Measurements from ENCODE around the gene ALDOC. TPM values are rescaled to one million over a fixed set of nuclear protein-coding genes. Genes with fewer than 3 reads are reported as not detected.

The ALDOC gene
- total and polyA plus RNA-seq, 2 experiments from 2014 or later, result 18.4 to 47.3 TPM

DNA sequence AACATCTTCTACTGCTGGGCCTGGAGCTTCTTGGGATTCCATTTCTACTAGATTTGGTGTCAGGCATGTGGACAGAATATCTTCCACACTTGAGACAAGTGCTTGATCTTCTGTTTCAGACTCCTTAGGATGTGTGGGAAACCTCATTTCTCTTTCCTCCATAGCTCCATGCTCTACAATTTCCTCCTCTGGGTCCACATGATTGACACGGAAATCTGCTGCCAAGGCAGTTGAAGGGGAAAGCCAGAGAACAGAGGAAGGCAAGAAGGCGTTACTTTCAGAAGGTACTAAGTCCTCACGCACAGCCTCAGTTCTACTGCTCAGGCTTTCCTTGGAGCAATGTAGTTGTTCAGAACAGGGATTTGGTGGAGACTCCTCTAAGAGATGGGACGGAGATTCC lies 15.6 kb upstream of the ALDOC start:
- Histone ChIP-seq H3K4me1 (ENCODE audit: insufficient read depth) (no peaks in the 10 kb centered on the region), H3K36me3 (ENCODE audit: low read depth) (0 out of 2 replicates have a peak, but pooled peaks cover 8% of the 10 kb centered on the region), H4K20me1 (ENCODE audit: insufficient read depth) (no peaks in the 10 kb centered on the region), H3K27ac (no peak overlapping the region), H3K9ac (no peak overlapping the region), H3F3A (ENCODE audit: insufficient read depth) (no peaks in the 10 kb centered on the region), H3K4me3 (no peak overlapping the region), H3K9me3 (ENCODE audit: low read depth) (no peaks in the 10 kb centered on the region), H3K27me3 (replicated peaks; ENCODE audit: insufficient read depth) (no peaks in the 10 kb centered on the region), H2AFZ (no peak overlapping the region), H3K4me2 (ENCODE audit: unreplicated experiment) (no peak overlapping the region), H3K79me2 (ENCODE audit: insufficient read depth) (peaks cover 24% of the 10 kb centered on the region), H3K9me2 (ENCODE audit: insufficient read depth) (no peaks in the 10 kb centered on the region)
- in situ Hi-C loops (cut with MboI), result no loop called here
- DNase-seq, result no peak
- WGBS, 2 experiments (ENCODE audit: low coverage in 1 of 2, low lambda C conversion rate in 2 of 2, missing lambda C conversion rate in 2 of 2), result 99 to 100% methylated on average over 4 of the region's 4 CpGs
- TF ChIP-seq EZH2 (IDR thresholded peaks at IDR 0.05; ENCODE audit: insufficient read depth, poor library complexity, severe bottlenecking) (no peak), EZH2phosphoT487 (IDR thresholded peaks at IDR 0.05; ENCODE audit: insufficient read depth, low read depth) (no peak)

DNA sequence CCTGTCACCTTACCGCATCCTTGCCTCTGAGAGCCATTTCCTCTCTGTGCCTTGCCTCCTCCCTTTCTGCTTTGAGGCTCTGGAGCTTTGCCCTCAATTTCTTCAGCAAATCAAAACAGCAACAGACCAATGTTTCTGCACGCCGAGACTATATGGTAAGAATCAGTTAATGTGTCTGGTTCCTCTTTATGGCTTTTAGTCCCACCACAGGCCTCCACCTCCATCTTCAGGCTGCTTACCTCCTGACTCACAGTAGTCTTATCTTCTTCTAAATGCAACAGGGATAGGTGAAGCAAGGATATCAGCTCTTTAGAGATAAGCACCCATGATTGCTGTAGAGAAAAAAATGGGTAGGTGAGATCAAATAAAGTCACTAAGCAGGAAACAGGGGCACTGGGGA lies 9.2 kb upstream of the ALDOC start:
- DNase-seq, result no peak
- Histone ChIP-seq H3K4me1 (ENCODE audit: insufficient read depth) (no peaks in the 10 kb centered on the region), H3K27me3 (replicated peaks; ENCODE audit: insufficient read depth) (no peaks in the 10 kb centered on the region), H3K79me2 (ENCODE audit: insufficient read depth) (no peaks in the 10 kb centered on the region), H3K36me3 (ENCODE audit: low read depth) (0 out of 2 replicates have a peak, but pooled peaks cover 13% of the 10 kb centered on the region), H3K9me3 (ENCODE audit: low read depth) (no peaks in the 10 kb centered on the region), H3K9me2 (ENCODE audit: insufficient read depth) (no peaks in the 10 kb centered on the region), H2AFZ (no peak overlapping the region), H3F3A (ENCODE audit: insufficient read depth) (no peaks in the 10 kb centered on the region), H3K4me3 (no peak overlapping the region), H3K9ac (no peak overlapping the region), H3K4me2 (ENCODE audit: unreplicated experiment) (no peak overlapping the region), H4K20me1 (ENCODE audit: insufficient read depth) (no peaks in the 10 kb centered on the region), H3K27ac (no peak overlapping the region)
- TF ChIP-seq EZH2 (IDR thresholded peaks at IDR 0.05; ENCODE audit: insufficient read depth, poor library complexity, severe bottlenecking), result no peak
- no peak for TF ChIP-seq EZH2phosphoT487 (IDR thresholded peaks at IDR 0.05; ENCODE audit: insufficient read depth, low read depth)
- WGBS, 2 experiments (ENCODE audit: low coverage in 1 of 2, low lambda C conversion rate in 2 of 2, missing lambda C conversion rate in 2 of 2), result 92 to 93% methylated on average over 3 of the region's 3 CpGs
- in situ Hi-C loops (cut with MboI), result no loop called here

DNA sequence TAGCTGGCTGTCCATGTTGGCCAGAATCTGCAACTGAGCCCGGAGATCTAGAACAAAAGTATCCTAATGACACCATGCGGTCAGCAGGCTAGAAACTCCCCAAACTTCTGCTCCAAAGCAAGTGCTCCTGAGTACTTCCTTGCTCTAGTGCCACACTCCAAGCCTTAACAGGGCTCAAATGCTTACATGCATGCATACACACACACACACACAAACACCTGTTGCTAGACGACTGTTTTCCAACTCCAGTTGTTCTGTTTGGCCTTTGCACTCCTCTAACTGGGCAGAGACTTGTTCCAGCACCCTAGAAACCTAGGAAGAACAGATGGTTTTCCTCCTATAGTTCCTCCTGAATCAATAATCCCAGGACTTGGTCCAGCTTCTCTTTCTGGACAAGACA lies 7.7 kb upstream of the ALDOC start:
- 89 to 90% methylated on average over 3 of the region's 3 CpGs for WGBS, 2 experiments (ENCODE audit: low coverage in 1 of 2, low lambda C conversion rate in 2 of 2, missing lambda C conversion rate in 2 of 2)
- Histone ChIP-seq H4K20me1 (ENCODE audit: insufficient read depth) (no peaks in the 10 kb centered on the region), H3F3A (ENCODE audit: insufficient read depth) (no peaks in the 10 kb centered on the region), H3K27me3 (replicated peaks; ENCODE audit: insufficient read depth) (no peaks in the 10 kb centered on the region), H3K4me1 (ENCODE audit: insufficient read depth) (no peaks in the 10 kb centered on the region), H3K9ac (no peak overlapping the region), H3K4me3 (no peak overlapping the region), H3K79me2 (ENCODE audit: insufficient read depth) (no peaks in the 10 kb centered on the region), H3K9me2 (ENCODE audit: insufficient read depth) (no peaks in the 10 kb centered on the region), H3K27ac (no peak overlapping the region), H3K4me2 (ENCODE audit: unreplicated experiment) (no peak overlapping the region), H3K9me3 (ENCODE audit: low read depth) (no peaks in the 10 kb centered on the region), H3K36me3 (ENCODE audit: low read depth) (0 out of 2 replicates have a peak, but pooled peaks cover 9% of the 10 kb centered on the region), H2AFZ (no peak overlapping the region)
- no peak for DNase-seq
- TF ChIP-seq EZH2phosphoT487 (IDR thresholded peaks at IDR 0.05; ENCODE audit: insufficient read depth, low read depth) (no peak), EZH2 (IDR thresholded peaks at IDR 0.05; ENCODE audit: insufficient read depth, poor library complexity, severe bottlenecking) (no peak)
- in situ Hi-C loops (cut with MboI), result no loop called here

DNA sequence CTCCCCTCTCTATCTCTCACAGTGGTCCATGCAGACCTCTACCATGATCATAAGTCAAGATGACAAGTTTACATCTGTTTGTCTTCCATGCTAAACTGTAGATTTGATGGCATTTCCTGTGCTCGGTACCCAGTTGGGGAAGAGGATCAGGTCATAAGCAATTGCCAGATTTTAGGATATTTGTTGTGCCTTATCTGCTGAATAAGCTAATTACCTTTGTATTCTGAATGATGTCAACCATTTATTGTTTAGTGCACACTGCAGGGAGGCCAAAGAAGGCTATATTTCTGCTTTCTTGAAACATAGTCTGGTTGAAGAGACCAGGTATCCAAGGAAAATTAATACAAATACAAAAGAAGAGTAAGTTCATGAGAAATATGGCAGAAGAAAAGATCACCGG lies 5.8 kb upstream of the ALDOC start:
- TF ChIP-seq EZH2phosphoT487 (IDR thresholded peaks at IDR 0.05; ENCODE audit: insufficient read depth, low read depth) (no peak), EZH2 (IDR thresholded peaks at IDR 0.05; ENCODE audit: insufficient read depth, poor library complexity, severe bottlenecking) (no peak)
- WGBS, 2 experiments (ENCODE audit: low coverage in 1 of 2, low lambda C conversion rate in 2 of 2, missing lambda C conversion rate in 2 of 2), result 98% methylated on average over 2 of the region's 2 CpGs
- Histone ChIP-seq H3K4me3 (no peak overlapping the region), H3K9ac (no peak overlapping the region), H3K79me2 (ENCODE audit: insufficient read depth) (no peaks in the 10 kb centered on the region), H2AFZ (no peak overlapping the region), H3K36me3 (ENCODE audit: low read depth) (0 out of 2 replicates have a peak, but pooled peaks cover 5% of the 10 kb centered on the region), H3K27me3 (replicated peaks; ENCODE audit: insufficient read depth) (no peaks in the 10 kb centered on the region), H4K20me1 (ENCODE audit: insufficient read depth) (no peaks in the 10 kb centered on the region), H3K27ac (no peak overlapping the region), H3K4me2 (ENCODE audit: unreplicated experiment) (no peak overlapping the region), H3K9me2 (ENCODE audit: insufficient read depth) (no peaks in the 10 kb centered on the region), H3K9me3 (ENCODE audit: low read depth) (no peaks in the 10 kb centered on the region), H3F3A (ENCODE audit: insufficient read depth) (no peaks in the 10 kb centered on the region), H3K4me1 (ENCODE audit: insufficient read depth) (no peaks in the 10 kb centered on the region)
- no peak for DNase-seq
- in situ Hi-C loops (cut with MboI), result no loop called here

DNA sequence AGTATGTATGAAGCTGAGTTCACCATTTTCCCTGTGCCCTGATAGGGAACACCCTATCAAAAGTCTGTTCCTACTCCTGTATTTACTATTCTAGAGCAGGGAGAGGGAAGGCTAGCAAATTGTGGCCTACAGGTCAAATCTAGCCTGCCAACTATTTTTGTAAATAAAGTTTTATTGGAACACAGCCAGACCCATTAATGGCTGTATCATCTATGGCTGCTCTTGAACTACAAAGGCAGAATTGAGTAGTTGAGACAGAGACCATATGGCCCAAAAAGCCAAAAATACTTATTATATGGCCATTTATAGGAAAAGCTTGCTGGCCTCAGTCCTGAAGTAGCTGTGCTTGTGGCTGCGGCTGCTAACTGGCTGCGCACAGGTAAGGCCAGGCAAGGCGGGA lies 4.3 kb upstream of the ALDOC start:
- Histone ChIP-seq H3K27ac (no peak overlapping the region), H3F3A (ENCODE audit: insufficient read depth) (no peaks in the 10 kb centered on the region), H2AFZ (no peak overlapping the region), H4K20me1 (ENCODE audit: insufficient read depth) (no peaks in the 10 kb centered on the region), H3K36me3 (ENCODE audit: low read depth) (0 out of 2 replicates have a peak, but pooled peaks cover 4% of the 10 kb centered on the region), H3K4me3 (no peak overlapping the region), H3K79me2 (ENCODE audit: insufficient read depth) (no peaks in the 10 kb centered on the region), H3K9me2 (ENCODE audit: insufficient read depth) (no peaks in the 10 kb centered on the region), H3K9ac (no peak overlapping the region), H3K4me1 (ENCODE audit: insufficient read depth) (no peaks in the 10 kb centered on the region), H3K27me3 (replicated peaks; ENCODE audit: insufficient read depth) (no peaks in the 10 kb centered on the region), H3K4me2 (ENCODE audit: unreplicated experiment) (no peak overlapping the region), H3K9me3 (ENCODE audit: low read depth) (no peaks in the 10 kb centered on the region)
- WGBS, 2 experiments (ENCODE audit: low coverage in 1 of 2, low lambda C conversion rate in 2 of 2, missing lambda C conversion rate in 2 of 2), result 96 to 100% methylated on average over 3 of the region's 3 CpGs
- DNase-seq, result no peak
- TF ChIP-seq EZH2 (IDR thresholded peaks at IDR 0.05; ENCODE audit: insufficient read depth, poor library complexity, severe bottlenecking) (no peak), EZH2phosphoT487 (IDR thresholded peaks at IDR 0.05; ENCODE audit: insufficient read depth, low read depth) (no peak)
- in situ Hi-C loops (cut with MboI), result no loop called here

All from GM23248 (cell line).